AG10803 (cell line): ENCODE results near the gene C1orf35.
A peak's percentile ranks its signal among the peaks of the same experiment; 100 is the strongest.

Experiments
- DNase-seq: peaks from one replicate; pipeline ENCODE4 v3.0.0; 2010; ENCODE audit warnings: low read depth
- H3K4me3 ChIP-seq: 2 replicates; pipeline ENCODE4 v1.5.1; 2011; ENCODE audit warnings: mild to moderate bottlenecking, low read length, control low read depth
- CTCF ChIP-seq: conservative IDR thresholded peaks from 2 replicates; pipeline ENCODE4 v1.5.1; 2011; ENCODE audit warnings: mild to moderate bottlenecking, low read length, control low read depth, inconsistent platforms

The C1orf35 gene

GRCh38 chr1:228082214-228082917, 20.8 kb downstream of the C1orf35 start, which contains the start of gene ARF1:
Gene ARF1 (plus strand): TSS chr1:228082708. CDS start chr1:228097115, 14,407 bp downstream.
- no peak for TF ChIP-seq CTCF
- peak; percentile 90 for DNase-seq
- H3K4me3 ChIP-seq = peak within 1 kb of the TSS; percentile 99

GRCh38 chr1:228081578-228082213, 21.4 kb downstream of the C1orf35 start:
- no peak for TF ChIP-seq CTCF
- DNase-seq = no peak
- peak overlapping the region; percentile 87 for H3K4me3 ChIP-seq

GRCh38 chr1:228081144-228081543, 22.0 kb downstream of the C1orf35 start:
- no peak for DNase-seq
- no peak for TF ChIP-seq CTCF
- peak overlapping the region; percentile 87 for H3K4me3 ChIP-seq

GRCh38 chr1:228079601-228080263, 23.4 kb downstream of the C1orf35 start:
- H3K4me3 ChIP-seq = no peak overlapping the region
- no peak for DNase-seq
- no peak for TF ChIP-seq CTCF

GRCh38 chr1:228079013-228079412, 24.1 kb downstream of the C1orf35 start:
- DNase-seq = no peak
- no peak for TF ChIP-seq CTCF
- H3K4me3 ChIP-seq = no peak overlapping the region

- TF ChIP-seq CTCF = no peak
- no peak overlapping the region for H3K4me3 ChIP-seq
- DNase-seq = no peak
These were observed 25.4 kb downstream of the C1orf35 start for GRCh38 chr1:228077565-228078330.
